Putamen (tissue), 1 donor: ENCODE results near the gene SLC22A5.
"Not testable (repeated sequence)": the region's sequence is repeated elsewhere in the genome, so short reads cannot be mapped to it uniquely, and the experiment has no call there.

Source experiments
- DNase-seq: peaks from one replicate; pipeline ENCODE4 v3.0.0-alpha.2; 2016; ENCODE audit warnings: low spot score

The SLC22A5 gene

GRCh38 chr5:132427281-132428146 lies 58.0 kb downstream of the SLC22A5 start:
- DNase-seq = no peak

- no peak for DNase-seq
Measured at GRCh38 chr5:132428147-132428482, 58.6 kb downstream of the SLC22A5 start.

- DNase-seq = no peak
Measured at GRCh38 chr5:132428484-132429462, 59.3 kb downstream of the SLC22A5 start.

GRCh38 chr5:132429463-132430440 lies 60.2 kb downstream of the SLC22A5 start:
- DNase-seq = no peak

- no peak for DNase-seq
Measured at GRCh38 chr5:132430746-132431145, 61.2 kb downstream of the SLC22A5 start.

- no peak for DNase-seq
Measured at GRCh38 chr5:132431632-132432031, 62.1 kb downstream of the SLC22A5 start.

- no peak for DNase-seq
Measured at GRCh38 chr5:132433141-132433540, 63.6 kb downstream of the SLC22A5 start.

GRCh38 chr5:132434416-132435286 lies 65.1 kb downstream of the SLC22A5 start:
- no peak for DNase-seq

- no peak for DNase-seq
Measured at GRCh38 chr5:132435447-132435846, 65.9 kb downstream of the SLC22A5 start.

- DNase-seq = no peak
Measured at GRCh38 chr5:132435886-132436285, 66.4 kb downstream of the SLC22A5 start.

GRCh38 chr5:132436936-132437335 lies 67.4 kb downstream of the SLC22A5 start:
- DNase-seq = no peak

- DNase-seq = no peak
Measured at GRCh38 chr5:132437604-132438266, 68.2 kb downstream of the SLC22A5 start.

GRCh38 chr5:132438267-132438645 lies 68.7 kb downstream of the SLC22A5 start:
- not testable (repeated sequence) for DNase-seq

GRCh38 chr5:132438917-132439316 lies 69.4 kb downstream of the SLC22A5 start:
- no peak for DNase-seq

- DNase-seq = no peak
Measured at GRCh38 chr5:132439521-132440089, 70.1 kb downstream of the SLC22A5 start.

GRCh38 chr5:132444061-132444460 lies 74.6 kb downstream of the SLC22A5 start:
- no peak for DNase-seq
